ENCODE data around the gene DCAF10. TPM values are rescaled to one million over a fixed set of nuclear protein-coding genes. Genes with fewer than 3 reads are reported as not detected.
"Not testable (repeated sequence)": the region's sequence is repeated elsewhere in the genome, so short reads cannot be mapped to it uniquely, and the experiment has no call there.

DCAF10 gene
- total RNA-seq, 1 experiment from 2014 or later, result 24.0 TPM

DNA sequence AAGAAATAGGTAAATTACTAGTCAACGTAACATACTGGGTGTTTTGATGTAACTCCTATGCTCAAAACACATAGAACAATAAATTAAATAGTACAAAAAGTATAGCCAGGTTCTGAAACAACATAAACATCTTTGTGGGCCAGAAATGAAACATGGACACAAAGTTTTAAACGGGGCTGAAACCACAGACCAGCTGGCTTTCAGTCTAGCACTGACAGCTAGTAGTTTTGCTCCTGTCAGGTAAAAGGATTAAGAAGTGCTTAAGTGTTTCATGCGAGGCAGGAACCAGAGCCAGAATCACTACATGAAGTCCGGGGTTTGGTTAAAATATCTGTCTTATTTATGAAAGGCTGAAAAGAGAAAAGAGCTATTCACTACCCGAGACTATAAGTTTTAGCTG, 19.5 kb downstream of the DCAF10 start:
- Histone ChIP-seq H3K27ac (ENCODE audit: low read depth, low read length, poor library complexity, severe bottlenecking) (no peak overlapping the region), H3K36me3 (ENCODE audit: insufficient read depth, low read length, poor library complexity, severe bottlenecking) (peaks cover 14% of the 10 kb centered on the region), H3K9me3 (ENCODE audit: low read depth, low read length, poor library complexity, severe bottlenecking) (no peaks in the 10 kb centered on the region), H3K4me1 (ENCODE audit: insufficient read depth, low read length, poor library complexity, severe bottlenecking) (no peaks in the 10 kb centered on the region), H3K4me3 (ENCODE audit: low read depth, low read length, poor library complexity, severe bottlenecking) (no peak overlapping the region), H3K27me3 (replicated peaks; ENCODE audit: insufficient read depth, low read depth, low read length, poor library complexity) (no peaks in the 10 kb centered on the region)
- no peak for TF ChIP-seq EZH2 (IDR thresholded peaks at IDR 0.05; ENCODE audit: borderline replicate concordance, low read depth, low read length, poor library complexity, severe bottlenecking)
- TF ChIP-seq, protein P1, sequence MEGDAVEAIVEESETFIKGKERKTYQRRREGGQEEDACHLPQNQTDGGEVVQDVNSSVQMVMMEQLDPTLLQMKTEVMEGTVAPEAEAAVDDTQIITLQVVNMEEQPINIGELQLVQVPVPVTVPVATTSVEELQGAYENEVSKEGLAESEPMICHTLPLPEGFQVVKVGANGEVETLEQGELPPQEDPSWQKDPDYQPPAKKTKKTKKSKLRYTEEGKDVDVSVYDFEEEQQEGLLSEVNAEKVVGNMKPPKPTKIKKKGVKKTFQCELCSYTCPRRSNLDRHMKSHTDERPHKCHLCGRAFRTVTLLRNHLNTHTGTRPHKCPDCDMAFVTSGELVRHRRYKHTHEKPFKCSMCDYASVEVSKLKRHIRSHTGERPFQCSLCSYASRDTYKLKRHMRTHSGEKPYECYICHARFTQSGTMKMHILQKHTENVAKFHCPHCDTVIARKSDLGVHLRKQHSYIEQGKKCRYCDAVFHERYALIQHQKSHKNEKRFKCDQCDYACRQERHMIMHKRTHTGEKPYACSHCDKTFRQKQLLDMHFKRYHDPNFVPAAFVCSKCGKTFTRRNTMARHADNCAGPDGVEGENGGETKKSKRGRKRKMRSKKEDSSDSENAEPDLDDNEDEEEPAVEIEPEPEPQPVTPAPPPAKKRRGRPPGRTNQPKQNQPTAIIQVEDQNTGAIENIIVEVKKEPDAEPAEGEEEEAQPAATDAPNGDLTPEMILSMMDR (conservative IDR thresholded peaks at IDR 0.05; ENCODE audit: low read depth, low read length), result no peak
- ChIA-PET CTCF (no interaction called here), POLR2A (ENCODE audit: low non-redundant PET) (no interaction called here)
- DNase-seq (ENCODE audit: low spot score), result no peak
- BruUV-seq (replicated peaks), result no TSS peak
- intact Hi-C loops (cut with micrococcal nuclease; ENCODE audit: unreplicated experiment), result no loop called here

DNA sequence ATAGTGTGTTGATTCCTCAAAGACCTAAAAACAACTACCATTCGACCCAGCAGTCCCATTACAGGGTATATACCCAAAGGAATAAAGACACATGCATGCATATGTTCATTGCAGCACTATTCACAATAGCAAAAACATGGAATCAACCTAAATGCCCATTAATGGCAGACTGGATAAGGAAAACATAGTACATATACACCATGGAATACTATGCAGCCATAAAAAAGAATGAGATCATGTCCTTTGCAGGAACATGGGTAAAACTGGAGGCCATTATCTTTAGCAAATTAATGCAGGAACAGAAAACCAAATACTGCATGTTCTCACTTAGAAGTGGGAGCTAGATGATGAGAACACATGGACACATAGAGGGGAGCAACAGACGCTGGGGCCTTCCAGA, 24.6 kb downstream of the DCAF10 start:
- peaks cover 21% of the 10 kb centered on the region for H3K36me3 ChIP-seq (ENCODE audit: insufficient read depth, low read length, poor library complexity, severe bottlenecking)
- intact Hi-C loops (cut with micrococcal nuclease; ENCODE audit: unreplicated experiment); H3K9me3 ChIP-seq (ENCODE audit: low read depth, low read length, poor library complexity, severe bottlenecking); CTCF ChIA-PET; DNase-seq (ENCODE audit: low spot score); H3K27ac ChIP-seq (ENCODE audit: low read depth, low read length, poor library complexity, severe bottlenecking); POLR2A ChIA-PET (ENCODE audit: low non-redundant PET); H3K4me3 ChIP-seq (ENCODE audit: low read depth, low read length, poor library complexity, severe bottlenecking); H3K4me1 ChIP-seq (ENCODE audit: insufficient read depth, low read length, poor library complexity, severe bottlenecking); H3K27me3 ChIP-seq (replicated peaks; ENCODE audit: insufficient read depth, low read depth, low read length, poor library complexity): not testable (repeated sequence)
- BruUV-seq (replicated peaks), result TSS peak; percentile 1

DNA sequence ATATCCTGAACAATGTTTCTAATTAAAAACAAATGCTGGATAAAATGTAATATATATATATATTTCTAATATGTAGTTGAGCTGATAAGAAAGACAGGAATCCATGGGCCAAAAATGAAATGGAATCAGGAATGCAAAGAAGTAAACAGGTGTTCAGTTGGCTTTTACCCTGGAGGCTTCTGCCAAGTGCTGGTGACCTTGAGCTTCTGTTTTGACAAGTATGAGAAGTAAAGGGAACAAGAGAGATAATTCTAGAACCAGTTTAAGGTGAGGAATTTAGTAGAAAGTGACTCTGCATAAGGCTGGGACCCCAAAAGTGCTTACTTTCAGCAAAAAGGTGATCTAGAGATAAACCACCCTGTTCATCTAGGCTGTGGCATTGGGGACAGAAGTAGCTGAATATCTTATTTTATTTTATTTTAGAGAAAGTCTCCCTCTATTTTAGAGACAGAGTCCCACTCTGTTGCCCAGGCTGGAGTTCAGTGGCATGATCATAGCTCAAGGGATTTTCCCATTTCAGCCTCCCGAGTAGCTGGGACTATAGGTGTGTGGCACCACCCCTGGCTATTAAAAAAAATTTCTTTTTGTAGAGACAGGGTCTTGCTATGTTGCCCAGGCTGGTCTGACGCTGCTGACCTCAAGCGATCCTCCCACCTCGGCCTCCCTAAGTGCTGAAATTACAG, 27.0 kb downstream of the DCAF10 start:
- H3K36me3 ChIP-seq (ENCODE audit: insufficient read depth, low read length, poor library complexity, severe bottlenecking), result peaks cover 19% of the 10 kb centered on the region
- BruUV-seq (replicated peaks), result no TSS peak
- intact Hi-C loops (cut with micrococcal nuclease; ENCODE audit: unreplicated experiment), result no loop called here
- ChIA-PET CTCF (no interaction called here), POLR2A (ENCODE audit: low non-redundant PET) (no interaction called here)
- H3K9me3 ChIP-seq (ENCODE audit: low read depth, low read length, poor library complexity, severe bottlenecking), result no peaks in the 10 kb centered on the region
- no peak for TF ChIP-seq EZH2 (IDR thresholded peaks at IDR 0.05; ENCODE audit: borderline replicate concordance, low read depth, low read length, poor library complexity, severe bottlenecking)
- DNase-seq (ENCODE audit: low spot score), result no peak
- no peak overlapping the region for H3K27ac ChIP-seq (ENCODE audit: low read depth, low read length, poor library complexity, severe bottlenecking)
- no peaks in the 10 kb centered on the region for H3K27me3 ChIP-seq (replicated peaks; ENCODE audit: insufficient read depth, low read depth, low read length, poor library complexity)
- H3K4me1 ChIP-seq (ENCODE audit: insufficient read depth, low read length, poor library complexity, severe bottlenecking), result no peaks in the 10 kb centered on the region
- H3K4me3 ChIP-seq (ENCODE audit: low read depth, low read length, poor library complexity, severe bottlenecking), result no peak overlapping the region

DNA sequence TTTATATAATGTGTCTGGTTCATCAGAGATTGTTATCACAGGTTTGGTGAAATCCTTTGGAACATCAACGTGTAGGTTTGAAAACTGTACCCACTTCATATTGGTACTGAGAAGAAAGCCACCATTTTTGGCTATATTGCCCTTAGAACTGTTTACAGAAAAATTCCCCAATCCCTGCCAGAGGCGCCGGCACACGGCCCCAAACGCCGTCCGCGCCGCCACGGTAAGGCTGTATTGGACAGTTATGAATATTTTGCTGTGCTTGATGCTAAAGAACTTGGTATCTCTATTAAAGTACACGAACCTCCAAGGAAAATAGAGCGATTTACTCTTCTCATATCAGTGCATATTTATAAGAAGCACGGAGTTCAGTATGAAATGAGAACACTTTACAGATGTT, 35.2 kb downstream of the DCAF10 start:
- Histone ChIP-seq H3K27me3 (replicated peaks; ENCODE audit: insufficient read depth, low read depth, low read length, poor library complexity) (no peaks in the 10 kb centered on the region), H3K27ac (ENCODE audit: low read depth, low read length, poor library complexity, severe bottlenecking) (no peak overlapping the region), H3K4me1 (ENCODE audit: insufficient read depth, low read length, poor library complexity, severe bottlenecking) (no peaks in the 10 kb centered on the region), H3K36me3 (ENCODE audit: insufficient read depth, low read length, poor library complexity, severe bottlenecking) (no peaks in the 10 kb centered on the region), H3K9me3 (ENCODE audit: low read depth, low read length, poor library complexity, severe bottlenecking) (no peaks in the 10 kb centered on the region), H3K4me3 (ENCODE audit: low read depth, low read length, poor library complexity, severe bottlenecking) (no peak overlapping the region)
- POLR2A ChIA-PET (ENCODE audit: low non-redundant PET), result no interaction called here
- TF ChIP-seq, protein P1 (conservative IDR thresholded peaks at IDR 0.05; ENCODE audit: low read depth, low read length), result no peak
- no peak for TF ChIP-seq EZH2 (IDR thresholded peaks at IDR 0.05; ENCODE audit: borderline replicate concordance, low read depth, low read length, poor library complexity, severe bottlenecking)
- BruUV-seq (replicated peaks), result no TSS peak
- DNase-seq (ENCODE audit: low spot score), result no peak
- intact Hi-C loops (cut with micrococcal nuclease; ENCODE audit: unreplicated experiment), result no loop called here
- CTCF ChIA-PET, result no interaction called here
